Right atrium auricular region (tissue), 2 donors: ENCODE data around the gene GALNT16. TPM values are rescaled to one million over a fixed set of nuclear protein-coding genes. Genes with fewer than 3 reads are reported as not detected.
"Not testable (repeated sequence)": the region's sequence is repeated elsewhere in the genome, so short reads cannot be mapped to it uniquely, and the experiment has no call there.

Source experiments
- DNase-seq: peaks from one replicate; pipeline ENCODE4 v3.0.0-alpha.2; 2019; ENCODE audit warnings: low spot score
- H3K27ac ChIP-seq, 2 donors: fragments of 200-600 bp; sonication (generic); 1 replicate in 1 of 2; 2 replicates in 1 of 2; pipeline ENCODE4 v1.5.1; 2016 to 2019
- H3K27me3 ChIP-seq, 2 donors: fragments of 200-600 bp; sonication (generic); one replicate each; pipeline versions ENCODE4 v1.5.1 to v1.6.0; 2017 to 2019
- H3K36me3 ChIP-seq: fragments of 200-600 bp; sonication (generic); one replicate; pipeline ENCODE4 v1.5.1; 2016
- H3K4me1 ChIP-seq, 2 donors: fragments of 200-600 bp; sonication (generic); one replicate each; pipeline versions ENCODE4 v1.5.1 to v1.6.0; 2017 to 2019
- H3K4me3 ChIP-seq, 2 donors: fragments of 200-600 bp; sonication (generic); 1 replicate in 1 of 2; 2 replicates in 1 of 2; pipeline ENCODE4 v1.5.1; 2017 to 2019; ENCODE audit warnings: mild to moderate bottlenecking in 1 of 2, moderate library complexity in 1 of 2
- H3K9me3 ChIP-seq, 2 donors: fragments of 200-600 bp; sonication (generic); one replicate each; pipeline ENCODE4 v1.5.1; 2019
- CTCF ChIP-seq, 2 donors: fragments of 200-600 bp; sonication (generic); IDR thresholded peaks; one replicate each; pipeline ENCODE4 v1.5.1; 2019; ENCODE audit warnings: antibody characterized with exemption in 2 of 2
- total RNA-seq, 2 donors: library from RNA; depleted of rRNA; stranded (reverse); fragments of >200 nt; gene quantifications; one replicate each; pipeline ENCODE4 v1.1.0, GENCODE V29; 2016

Gene GALNT16
- total RNA-seq: 10 to 100 TPM; 17.9 to 56.8 TPM

DNA sequence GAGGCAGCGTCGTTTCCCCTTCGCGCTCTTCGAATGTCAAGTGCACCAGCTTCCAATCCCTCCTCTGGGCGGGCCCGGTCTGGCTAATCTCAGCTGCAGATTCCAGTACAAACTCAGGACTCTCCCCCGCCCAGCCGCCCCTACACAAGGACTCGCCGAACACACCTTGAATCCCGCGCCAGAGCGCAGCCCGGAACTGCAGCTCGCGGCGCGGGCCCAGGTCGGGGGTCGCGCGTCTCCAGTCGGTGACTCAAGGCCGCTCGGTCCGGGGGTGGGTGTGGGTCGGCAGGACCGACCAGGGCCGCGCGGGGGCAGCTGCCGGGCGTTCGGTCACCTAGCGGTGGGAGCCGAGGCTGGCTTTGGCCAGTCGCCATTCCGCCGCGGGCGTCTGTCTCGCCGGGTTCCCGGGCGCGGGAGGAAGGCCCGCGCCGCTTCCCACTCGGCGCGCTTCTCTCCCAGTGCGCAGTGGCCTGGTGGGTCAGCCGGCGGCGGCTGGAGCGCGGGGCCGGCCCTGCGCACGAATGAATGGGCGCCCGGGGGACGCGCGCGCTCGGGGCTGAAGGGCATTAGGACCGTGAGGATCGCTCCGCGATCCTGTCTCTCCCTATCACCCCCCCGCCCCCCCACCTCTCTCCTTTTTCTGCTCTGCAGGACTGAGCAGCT is at the start of gene GALNT16:
GALNT16 (plus strand) TSS at position 632 of the 663 bp plus-strand sequence. CDS start 133 bp downstream, outside the sequence.
- peak in 1 of 2 donors; percentile 63 for TF ChIP-seq CTCF (IDR thresholded peaks at IDR 0.05)
- Histone ChIP-seq H3K27ac (peak within 1 kb of the TSS; percentile 80 to 91), H3K4me1 (peaks cover 0 to 49% of the 10 kb centered on the region in 2 donors), H3K9me3 (no peaks in the 10 kb centered on the region), H3K36me3 (no peaks in the 10 kb centered on the region), H3K27me3 (no peaks in the 10 kb centered on the region), H3K4me3 (peak within 1 kb of the TSS; percentile 64 to 70)
- DNase-seq: no peak

DNA sequence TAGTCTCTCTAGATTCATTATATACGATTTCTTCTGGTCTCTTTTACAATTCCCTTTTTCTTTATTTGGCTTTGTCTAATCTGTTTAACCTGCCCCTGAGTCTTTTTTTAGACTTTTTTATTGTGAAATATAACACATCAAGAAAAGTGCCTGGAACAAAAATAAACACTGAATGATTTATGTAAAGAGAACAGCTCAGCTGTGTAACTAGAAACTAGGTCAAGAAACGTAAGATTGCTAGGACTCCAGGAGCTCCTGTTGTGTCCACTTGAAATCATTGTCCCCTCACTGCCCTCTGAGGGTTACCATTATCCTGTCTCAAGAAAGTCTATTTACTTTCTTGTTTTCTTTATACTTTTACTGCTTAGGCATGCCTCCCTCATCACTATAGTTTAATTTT is 45.6 kb upstream of the GALNT16 start:
- Histone ChIP-seq H3K27ac (no peak overlapping the region), H3K9me3 (no peaks in the 10 kb centered on the region), H3K36me3 (no peaks in the 10 kb centered on the region), H3K4me1 (no peaks in the 10 kb centered on the region), H3K27me3 (no peaks in the 10 kb centered on the region), H3K4me3 (no peak overlapping the region)
- DNase-seq: no peak
- no peak for TF ChIP-seq CTCF (IDR thresholded peaks at IDR 0.05)

DNA sequence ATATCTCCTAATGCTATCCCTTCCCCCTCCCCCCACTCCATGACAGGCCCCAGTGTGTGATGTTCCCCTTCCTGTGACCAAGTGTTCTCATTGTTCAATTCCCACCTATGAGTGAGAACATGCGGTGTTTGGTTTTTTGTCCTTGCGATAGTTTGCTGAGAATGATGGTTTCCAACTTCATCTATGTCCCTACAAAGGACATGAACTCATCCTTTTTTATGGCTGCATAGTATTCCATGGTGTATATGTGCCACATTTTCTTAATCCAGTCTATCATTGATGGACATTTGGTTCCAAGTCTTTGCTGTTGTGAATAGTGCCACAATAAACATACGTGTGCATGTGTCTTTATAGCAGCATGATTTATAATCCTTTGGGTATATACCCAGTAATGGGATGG is 42.3 kb upstream of the GALNT16 start:
- H3K27ac ChIP-seq, H3K9me3 ChIP-seq, H3K36me3 ChIP-seq, H3K4me3 ChIP-seq, H3K4me1 ChIP-seq, H3K27me3 ChIP-seq, DNase-seq: not testable (repeated sequence)

GRCh38 chr14:69224946-69225345 is 35.0 kb upstream of the GALNT16 start:
- Histone ChIP-seq H3K36me3 (peaks cover 7% of the 10 kb centered on the region), H3K27ac (peak overlapping the region; percentile 3 to 82), H3K27me3 (no peaks in the 10 kb centered on the region), H3K4me1 (peaks cover 0 to 20% of the 10 kb centered on the region in 2 donors), H3K4me3 (no peak overlapping the region), H3K9me3 (no peaks in the 10 kb centered on the region)
- no peak for TF ChIP-seq CTCF (IDR thresholded peaks at IDR 0.05)
- DNase-seq: no peak

GRCh38 chr14:69226178-69226577 is 33.8 kb upstream of the GALNT16 start:
- H3K4me1 ChIP-seq: peaks cover 0 to 20% of the 10 kb centered on the region in 2 donors
- peaks cover 9% of the 10 kb centered on the region for H3K36me3 ChIP-seq
- TF ChIP-seq CTCF (IDR thresholded peaks at IDR 0.05): no peak
- H3K27ac ChIP-seq: peak overlapping the region; percentile 67 to 82
- no peaks in the 10 kb centered on the region for H3K9me3 ChIP-seq
- no peak overlapping the region for H3K4me3 ChIP-seq
- no peak for DNase-seq
- no peaks in the 10 kb centered on the region for H3K27me3 ChIP-seq

DNA sequence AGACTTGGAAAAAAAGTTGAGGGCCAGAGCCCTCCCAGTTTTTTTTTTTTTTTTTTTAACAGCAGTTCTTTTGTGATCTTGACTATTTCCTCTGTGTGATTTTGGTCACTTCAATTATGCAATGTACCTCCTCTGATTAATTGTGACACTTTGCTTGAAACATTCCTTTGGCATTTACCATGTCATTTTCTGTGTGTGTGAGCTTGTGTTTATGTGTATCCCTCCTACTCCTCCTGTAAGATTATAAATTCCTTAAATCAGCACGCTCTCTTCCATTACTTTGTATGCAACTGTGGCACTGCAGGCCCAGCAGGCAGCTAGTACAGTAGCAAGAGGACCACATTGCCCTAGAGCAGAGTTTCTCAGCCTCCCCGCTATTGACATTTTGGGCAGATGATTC is 33.2 kb upstream of the GALNT16 start:
- H3K27me3 ChIP-seq: no peaks in the 10 kb centered on the region
- H3K4me1 ChIP-seq: peaks cover 0 to 20% of the 10 kb centered on the region in 2 donors
- TF ChIP-seq CTCF (IDR thresholded peaks at IDR 0.05): no peak
- H3K27ac ChIP-seq: peak overlapping the region; percentile 67 to 82
- no peak overlapping the region for H3K4me3 ChIP-seq
- peaks cover 9% of the 10 kb centered on the region for H3K36me3 ChIP-seq
- DNase-seq: no peak
- no peaks in the 10 kb centered on the region for H3K9me3 ChIP-seq
